ENCODE results near the gene PIK3R1.

Gene PIK3R1

DNA sequence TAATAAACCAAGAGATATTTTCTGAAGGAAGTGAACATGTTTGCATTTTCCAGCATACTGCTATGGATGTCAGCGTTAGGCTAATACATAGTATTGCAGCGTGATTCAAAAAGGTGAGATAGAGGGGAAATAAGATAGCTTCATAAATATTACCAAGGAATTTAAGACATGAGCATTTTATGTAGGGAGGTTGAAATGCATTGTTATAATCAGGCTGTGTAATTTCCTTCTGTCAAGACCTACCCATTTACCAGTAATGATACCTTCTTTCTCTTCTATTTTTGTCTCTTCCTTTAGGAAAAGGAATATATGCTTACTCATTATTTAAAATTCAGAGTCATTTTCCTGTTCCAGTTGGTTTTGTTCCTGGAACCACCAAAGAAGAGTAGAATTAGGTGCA, 33.3 kb downstream of the PIK3R1 start:
- no peak for DNase-seq (ENCODE audit: low read depth)
- H3K4me3 ChIP-seq (ENCODE audit: low read depth, low read length) = no peak overlapping the region
- TF ChIP-seq, protein P1, sequence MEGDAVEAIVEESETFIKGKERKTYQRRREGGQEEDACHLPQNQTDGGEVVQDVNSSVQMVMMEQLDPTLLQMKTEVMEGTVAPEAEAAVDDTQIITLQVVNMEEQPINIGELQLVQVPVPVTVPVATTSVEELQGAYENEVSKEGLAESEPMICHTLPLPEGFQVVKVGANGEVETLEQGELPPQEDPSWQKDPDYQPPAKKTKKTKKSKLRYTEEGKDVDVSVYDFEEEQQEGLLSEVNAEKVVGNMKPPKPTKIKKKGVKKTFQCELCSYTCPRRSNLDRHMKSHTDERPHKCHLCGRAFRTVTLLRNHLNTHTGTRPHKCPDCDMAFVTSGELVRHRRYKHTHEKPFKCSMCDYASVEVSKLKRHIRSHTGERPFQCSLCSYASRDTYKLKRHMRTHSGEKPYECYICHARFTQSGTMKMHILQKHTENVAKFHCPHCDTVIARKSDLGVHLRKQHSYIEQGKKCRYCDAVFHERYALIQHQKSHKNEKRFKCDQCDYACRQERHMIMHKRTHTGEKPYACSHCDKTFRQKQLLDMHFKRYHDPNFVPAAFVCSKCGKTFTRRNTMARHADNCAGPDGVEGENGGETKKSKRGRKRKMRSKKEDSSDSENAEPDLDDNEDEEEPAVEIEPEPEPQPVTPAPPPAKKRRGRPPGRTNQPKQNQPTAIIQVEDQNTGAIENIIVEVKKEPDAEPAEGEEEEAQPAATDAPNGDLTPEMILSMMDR (IDR thresholded peaks at IDR 0.05; ENCODE audit: control insufficient read depth, extremely low read depth, insufficient read depth) = no peak

- DNase-seq (ENCODE audit: low read depth) = no peak
- H3K4me3 ChIP-seq (ENCODE audit: low read depth, low read length) = no peak overlapping the region
- TF ChIP-seq, protein P1 (IDR thresholded peaks at IDR 0.05; ENCODE audit: control insufficient read depth, extremely low read depth, insufficient read depth) = no peak
Observed at GRCh38 chr5:68249520-68249919, 34.0 kb downstream of the PIK3R1 start.

GRCh38 chr5:68250661-68251298, 35.2 kb downstream of the PIK3R1 start:
- no peak overlapping the region for H3K4me3 ChIP-seq (ENCODE audit: low read depth, low read length)
- TF ChIP-seq, protein P1 (IDR thresholded peaks at IDR 0.05; ENCODE audit: control insufficient read depth, extremely low read depth, insufficient read depth) = no peak
- DNase-seq (ENCODE audit: low read depth) = no peak

- no peak for DNase-seq (ENCODE audit: low read depth)
- TF ChIP-seq, protein P1 (IDR thresholded peaks at IDR 0.05; ENCODE audit: control insufficient read depth, extremely low read depth, insufficient read depth) = no peak
- H3K4me3 ChIP-seq (ENCODE audit: low read depth, low read length) = no peak overlapping the region
Observed at GRCh38 chr5:68251386-68251785, 35.8 kb downstream of the PIK3R1 start.

DNA sequence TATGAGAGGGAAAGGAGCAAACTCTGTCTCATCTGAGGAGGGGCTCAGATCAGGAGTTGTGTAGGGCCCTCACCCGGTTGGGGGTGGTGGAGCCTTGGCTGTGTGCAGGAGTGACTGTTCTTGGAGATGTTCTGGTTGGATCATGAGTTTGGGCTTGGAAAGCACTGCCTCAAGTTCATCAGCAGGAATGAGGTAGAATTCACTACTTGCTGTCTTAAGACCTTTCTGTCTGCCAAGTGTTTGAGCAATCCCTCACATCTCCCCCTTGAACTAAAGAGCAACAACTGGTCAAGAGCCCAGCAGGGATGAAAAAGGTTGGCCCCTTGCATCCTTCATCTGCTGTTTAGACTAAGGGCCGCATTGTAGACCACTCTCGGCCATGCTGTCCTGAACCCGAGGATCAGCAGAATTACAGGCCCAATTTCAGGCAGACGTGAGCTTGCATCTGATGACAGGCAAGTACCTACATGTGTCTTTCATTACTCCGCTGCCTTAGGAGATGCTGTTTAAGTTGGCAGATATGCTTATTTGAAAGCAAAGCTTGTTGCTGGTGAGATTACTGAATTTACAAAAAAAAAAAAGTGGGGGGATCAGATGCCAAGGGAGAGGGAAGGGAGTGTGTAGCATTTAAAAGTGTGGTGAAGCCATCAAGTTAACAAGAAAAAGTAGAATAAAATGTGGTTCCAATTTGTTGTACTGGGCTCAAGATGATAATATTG, 36.4 kb downstream of the PIK3R1 start:
- TF ChIP-seq, protein P1 (IDR thresholded peaks at IDR 0.05; ENCODE audit: control insufficient read depth, extremely low read depth, insufficient read depth) = no peak
- no peak overlapping the region for H3K4me3 ChIP-seq (ENCODE audit: low read depth, low read length)
- no peak for DNase-seq (ENCODE audit: low read depth)

DNA sequence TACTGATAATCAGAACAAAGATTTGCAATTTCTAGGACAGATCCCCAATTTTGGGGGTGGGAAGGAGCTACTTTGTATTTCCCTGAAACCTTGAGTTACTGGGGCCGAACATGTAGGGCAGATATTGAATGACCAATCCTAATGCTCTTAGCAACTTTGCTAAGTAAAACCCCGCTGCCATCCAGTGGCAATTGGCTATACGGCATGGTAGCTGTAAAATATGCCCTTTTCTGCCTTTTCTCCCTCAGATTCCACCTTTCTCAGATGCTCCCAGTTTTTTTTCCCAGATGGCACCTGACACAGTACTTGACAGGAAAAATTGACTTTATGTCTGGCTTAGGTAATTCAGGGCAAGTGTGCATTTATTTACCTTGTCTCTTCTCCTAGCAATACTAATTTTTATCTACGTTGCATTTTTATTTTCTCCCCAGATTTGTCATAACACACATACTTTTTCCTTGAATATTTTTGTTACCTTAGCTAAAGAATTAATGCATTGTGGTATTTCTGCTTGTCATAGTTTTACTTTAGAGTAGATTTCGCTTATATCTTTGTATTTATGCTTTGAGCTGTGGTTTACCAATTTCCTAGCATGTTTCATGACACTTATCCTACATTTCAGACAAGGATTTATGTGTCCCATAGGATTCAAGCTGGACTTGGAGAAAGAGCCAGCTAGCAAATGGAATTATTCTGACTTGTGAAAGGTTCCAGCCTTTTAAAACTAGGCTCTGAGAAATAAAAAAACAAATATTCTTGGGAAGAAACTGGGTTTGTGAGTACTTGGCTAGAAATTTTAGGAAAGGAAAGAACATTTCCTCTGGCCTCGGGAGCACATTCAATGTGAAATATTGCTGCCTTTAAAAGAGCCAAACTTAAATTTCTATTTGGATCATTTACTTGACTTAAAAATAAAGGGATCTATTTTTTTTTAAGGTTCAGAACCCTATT, 37.4 kb downstream of the PIK3R1 start:
- TF ChIP-seq, protein P1 (IDR thresholded peaks at IDR 0.05; ENCODE audit: control insufficient read depth, extremely low read depth, insufficient read depth) = peak; percentile 96
- peak; percentile 42 for DNase-seq (ENCODE audit: low read depth)
- no peak overlapping the region for H3K4me3 ChIP-seq (ENCODE audit: low read depth, low read length)
